HG03066 (cell line): ENCODE measurements around the gene ACP7.

Experiments
- ATAC-seq: cut with Tn5 transposase; IDR thresholded peaks from one replicate; pipeline ENCODE4 v1.9.1; 2021; ENCODE audit warnings: low read depth; ENCODE audit not compliant: unreplicated experiment

The ACP7 gene

GRCh38 chr19:39146091-39146490 lies 61.9 kb downstream of the ACP7 start:
- ATAC-seq, result no peak

GRCh38 chr19:39146686-39147450 lies 62.7 kb downstream of the ACP7 start:
- no peak for ATAC-seq

GRCh38 chr19:39147480-39147879 lies 63.3 kb downstream of the ACP7 start:
- ATAC-seq, result no peak

GRCh38 chr19:39148939-39149529 lies 64.9 kb downstream of the ACP7 start:
- no peak for ATAC-seq

GRCh38 chr19:39150235-39150634 lies 66.1 kb downstream of the ACP7 start:
- no peak for ATAC-seq

GRCh38 chr19:39150807-39151600 lies 66.8 kb downstream of the ACP7 start:
- ATAC-seq, result no peak

- no peak for ATAC-seq
These were observed 67.9 kb downstream of the ACP7 start for GRCh38 chr19:39152066-39152465.

GRCh38 chr19:39154100-39154628 lies 70.0 kb downstream of the ACP7 start:
- ATAC-seq, result no peak

GRCh38 chr19:39154629-39155100 lies 70.5 kb downstream of the ACP7 start:
- ATAC-seq, result no peak

- ATAC-seq, result no peak
These were observed 71.0 kb downstream of the ACP7 start for GRCh38 chr19:39155114-39155700.

GRCh38 chr19:39155741-39156140 lies 71.6 kb downstream of the ACP7 start:
- ATAC-seq, result no peak

GRCh38 chr19:39156326-39157230 lies 72.4 kb downstream of the ACP7 start:
- ATAC-seq, result no peak

- ATAC-seq, result no peak
These were observed 73.3 kb downstream of the ACP7 start for GRCh38 chr19:39157275-39157996.

- ATAC-seq, result no peak
These were observed 73.8 kb downstream of the ACP7 start for GRCh38 chr19:39157997-39158389.

GRCh38 chr19:39158646-39159260 lies 74.6 kb downstream of the ACP7 start:
- no peak for ATAC-seq

GRCh38 chr19:39160523-39160861 lies 76.3 kb downstream of the ACP7 start:
- no peak for ATAC-seq
